Mesenteric fat pad (tissue), 1 donor: ENCODE measurements around the gene ITFG1. TPM values are rescaled to one million over a fixed set of nuclear protein-coding genes. Genes with fewer than 3 reads are reported as not detected.
"Not testable (repeated sequence)": the region's sequence is repeated elsewhere in the genome, so short reads cannot be mapped to it uniquely, and the experiment has no call there.

Experiments used
- DNase-seq: peaks from one replicate; pipeline ENCODE4 v3.0.0-alpha.2; 2020; ENCODE audit warnings: low spot score
- total RNA-seq: library from RNA; stranded (reverse); fragmentation: NEBNext Ultra II Directional; extraction: Animal tissue kit (Norgen Biotek cat#: 25700); gene quantifications from one replicate; pipeline ENCODE4 v1.2.1, GENCODE V29; 2021
- donor health status: DM: yes; HTN: yes; CAD: no.

The ITFG1 gene
- total RNA-seq, 1 donor from 2014 or later = 48.7 TPM

DNA sequence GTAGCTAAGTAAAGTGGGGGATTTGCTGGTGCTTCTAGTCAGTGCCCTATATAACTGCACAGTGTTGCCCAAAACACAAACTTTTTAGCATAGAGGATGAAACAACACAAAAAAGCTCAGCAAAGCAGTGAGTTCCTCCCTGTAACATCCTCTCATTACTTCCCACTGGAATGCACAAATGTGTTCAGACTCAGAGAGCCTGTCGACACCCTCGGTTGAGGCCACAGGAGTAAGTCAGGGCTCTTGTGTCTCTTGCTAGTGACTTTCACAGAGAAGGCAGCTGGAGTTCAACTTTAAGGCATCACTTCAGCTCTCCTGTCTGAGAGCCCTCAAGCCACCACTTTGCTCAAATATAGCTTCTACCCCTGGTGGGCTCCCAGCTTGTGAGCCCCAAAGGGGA lies 209.9 kb downstream of the ITFG1 start:
- DNase-seq = no peak

DNA sequence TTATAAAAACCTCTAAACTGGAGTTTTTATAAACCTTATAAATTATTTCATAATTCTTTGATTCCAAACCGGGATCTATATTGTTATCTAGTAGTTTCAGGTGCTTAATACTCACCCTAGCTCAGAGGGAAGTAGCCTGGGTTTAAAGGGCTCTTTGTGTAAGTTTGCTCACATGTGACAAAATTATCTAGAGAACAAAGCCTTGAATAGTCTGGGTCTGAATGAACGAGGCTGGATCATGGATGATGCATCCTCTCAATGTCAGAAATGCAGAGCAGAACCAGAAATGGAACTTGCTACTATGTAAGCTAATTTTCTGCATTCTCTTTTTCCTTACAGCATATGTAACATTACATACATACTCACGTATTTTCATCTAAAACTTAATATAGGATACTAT lies 213.2 kb downstream of the ITFG1 start:
- no peak for DNase-seq

DNA sequence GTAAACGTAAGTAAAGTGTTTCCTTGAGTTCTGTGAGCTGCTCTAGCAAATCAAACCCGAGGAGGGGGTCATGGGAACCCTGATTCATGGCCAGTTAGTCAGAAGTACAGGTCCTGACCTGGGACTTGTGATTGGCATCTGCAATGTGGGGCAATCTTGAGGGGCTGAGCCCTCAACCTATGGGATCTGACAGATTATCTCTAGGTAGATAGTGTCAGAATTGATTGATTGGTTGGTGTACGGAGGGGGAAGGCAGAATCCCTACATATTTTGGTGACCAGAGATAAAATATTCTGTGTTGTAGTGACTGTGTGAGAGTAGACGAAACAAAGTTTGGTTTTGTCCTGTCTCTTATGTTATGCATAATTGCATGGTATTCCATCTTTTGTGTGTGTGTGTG lies 216.7 kb downstream of the ITFG1 start:
- no peak for DNase-seq

DNA sequence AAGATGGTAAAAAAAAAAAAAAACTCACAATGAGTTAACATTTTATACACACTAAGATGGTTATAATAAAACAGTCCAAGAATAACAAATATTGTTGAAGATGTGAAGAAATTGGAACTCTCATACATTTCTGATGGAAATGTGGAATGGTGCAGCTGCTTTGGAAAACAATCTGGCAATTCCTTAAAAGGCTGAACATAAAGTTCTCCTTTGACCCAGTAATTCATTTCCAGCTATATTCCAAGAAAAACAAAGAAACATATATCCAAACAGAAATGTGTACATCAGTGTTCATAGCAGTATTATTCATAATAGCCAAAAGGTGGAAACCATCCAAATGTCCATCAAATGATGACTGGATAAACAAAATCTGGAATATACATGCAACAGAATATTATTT lies 219.8 kb downstream of the ITFG1 start:
- DNase-seq = no peak

DNA sequence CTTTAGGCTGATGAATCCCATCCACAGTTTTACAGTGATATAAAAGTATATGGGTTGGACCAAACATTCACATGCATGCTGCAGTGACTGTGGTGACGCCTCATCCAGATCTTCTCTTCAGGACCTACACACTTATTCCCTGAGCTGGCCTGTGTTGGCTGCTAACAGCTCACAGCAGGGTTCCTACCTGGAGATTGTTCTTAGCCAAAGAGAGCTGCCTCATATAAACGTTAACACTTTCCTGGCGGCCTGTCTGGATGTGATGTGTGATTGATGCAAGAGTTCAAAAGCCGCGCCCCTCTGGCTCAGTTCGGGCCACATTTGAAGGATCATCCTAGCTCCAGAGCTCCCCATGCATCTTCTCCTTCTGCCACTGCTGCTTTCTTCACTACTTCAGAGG lies 224.1 kb downstream of the ITFG1 start:
- DNase-seq = no peak

DNA sequence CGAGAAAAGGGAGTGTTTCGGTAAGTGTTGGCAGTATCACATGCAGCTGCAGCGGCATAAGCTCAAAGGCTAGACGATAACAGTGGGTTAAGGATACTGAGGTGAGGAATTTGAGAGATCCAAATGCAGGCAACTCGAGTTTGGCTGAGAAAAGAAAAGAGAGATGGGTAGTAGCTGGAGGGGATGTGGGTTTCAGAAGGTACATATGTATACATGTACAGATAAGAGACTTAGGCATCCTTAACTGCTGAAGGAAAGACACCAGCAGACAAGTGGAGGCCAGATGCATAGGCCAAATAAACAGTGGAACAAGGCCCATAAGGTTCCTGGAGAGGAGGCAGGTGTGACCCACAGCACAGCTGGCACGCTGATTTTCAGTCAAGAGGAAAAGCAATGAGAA lies 230.6 kb downstream of the ITFG1 start:
- DNase-seq = no peak

DNA sequence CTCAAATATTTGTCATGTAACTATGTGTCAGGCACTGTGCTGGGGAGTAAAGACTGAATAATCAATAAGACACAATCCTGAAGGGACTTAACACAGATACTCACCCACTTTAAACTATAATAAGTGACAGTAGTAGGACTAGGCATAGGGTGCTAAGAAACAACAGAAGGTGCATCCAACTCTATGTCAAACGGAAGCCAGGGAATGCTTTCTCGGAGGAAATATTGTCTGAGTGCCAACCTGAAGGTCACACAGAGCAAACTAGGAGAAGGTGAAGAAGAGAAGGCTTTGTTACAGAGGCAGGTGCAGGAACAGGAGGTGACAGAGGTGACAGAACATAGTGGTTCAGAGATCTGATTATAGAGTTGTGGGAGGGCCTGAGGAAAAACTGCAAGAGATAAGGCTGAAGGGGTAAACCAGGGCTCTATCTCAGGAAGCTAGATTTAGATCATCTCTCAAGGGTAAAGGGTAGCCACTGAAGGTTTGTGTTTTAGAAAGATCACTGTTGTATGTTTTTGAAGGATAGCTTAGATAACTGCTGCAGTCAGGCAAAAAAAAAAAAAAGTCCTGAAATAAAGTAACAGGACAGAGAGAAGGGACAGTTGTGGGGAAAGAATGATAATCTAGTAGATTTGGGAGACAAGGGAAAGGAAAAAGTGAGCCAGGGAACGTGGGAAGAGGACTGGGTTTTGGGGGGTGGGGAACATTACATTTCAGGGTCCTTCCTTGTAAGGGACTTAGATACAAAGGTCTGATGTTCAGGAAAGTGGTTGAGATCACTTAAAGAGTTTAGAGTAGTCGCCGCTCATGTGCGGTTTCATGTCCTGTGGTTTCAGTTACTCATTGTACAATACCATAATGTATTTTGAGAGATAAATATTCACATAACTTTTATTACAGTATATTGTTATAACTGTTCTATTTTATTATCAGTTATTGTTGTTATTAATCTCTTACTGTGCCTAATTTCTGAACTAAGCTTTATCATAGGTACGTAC lies 231.5 kb downstream of the ITFG1 start:
- no peak for DNase-seq

DNA sequence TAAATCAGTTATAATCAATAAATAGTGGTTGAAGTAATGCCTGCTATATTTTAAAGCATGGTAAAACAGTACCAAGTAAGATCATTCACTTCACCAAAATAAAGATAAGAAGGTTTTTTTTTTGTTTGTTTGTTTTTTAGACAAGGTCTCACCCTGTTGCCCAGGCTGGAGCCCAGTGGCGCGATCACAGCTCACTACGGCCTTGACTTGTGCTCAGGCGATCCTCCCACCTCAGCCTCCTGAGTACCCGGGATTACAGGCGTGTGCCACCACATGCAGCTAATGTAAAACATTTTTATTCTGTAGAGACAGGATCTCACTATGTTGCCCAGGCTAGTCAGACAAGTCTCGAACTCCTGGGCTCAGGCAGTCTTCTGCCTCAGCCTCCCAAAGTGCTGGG lies 232.6 kb downstream of the ITFG1 start:
- no peak for DNase-seq

DNA sequence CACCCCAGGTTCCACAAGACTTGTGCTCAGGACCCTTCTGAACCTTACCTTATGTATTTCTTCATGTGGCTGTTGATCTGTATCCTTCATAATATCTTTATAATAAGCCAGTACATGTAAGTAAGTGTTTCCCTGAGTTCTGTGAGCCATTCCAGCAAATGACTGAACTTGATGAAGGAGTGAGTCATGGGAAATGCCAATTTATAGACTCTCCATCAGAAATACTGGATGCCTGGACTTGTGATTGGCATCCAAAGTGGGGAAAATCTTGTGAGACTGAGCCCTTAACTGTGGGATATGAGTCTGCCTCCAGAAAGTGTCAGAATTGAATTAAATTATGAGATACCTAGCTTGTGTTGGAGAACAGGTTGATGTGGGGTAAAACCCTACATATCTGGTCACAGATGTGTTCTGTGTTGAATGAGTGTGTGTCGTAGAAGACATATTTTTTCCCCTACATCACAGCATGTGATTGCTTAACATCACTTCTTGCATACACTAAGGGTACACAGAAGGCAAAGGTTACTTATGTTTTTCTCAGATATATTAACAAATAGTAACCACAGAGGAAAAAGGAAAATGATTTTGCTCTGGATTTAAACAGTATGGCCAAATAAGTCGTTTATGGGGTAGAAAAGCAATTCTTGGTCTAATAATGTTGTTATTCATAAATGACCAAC lies 247.0 kb downstream of the ITFG1 start:
- no peak for DNase-seq

DNA sequence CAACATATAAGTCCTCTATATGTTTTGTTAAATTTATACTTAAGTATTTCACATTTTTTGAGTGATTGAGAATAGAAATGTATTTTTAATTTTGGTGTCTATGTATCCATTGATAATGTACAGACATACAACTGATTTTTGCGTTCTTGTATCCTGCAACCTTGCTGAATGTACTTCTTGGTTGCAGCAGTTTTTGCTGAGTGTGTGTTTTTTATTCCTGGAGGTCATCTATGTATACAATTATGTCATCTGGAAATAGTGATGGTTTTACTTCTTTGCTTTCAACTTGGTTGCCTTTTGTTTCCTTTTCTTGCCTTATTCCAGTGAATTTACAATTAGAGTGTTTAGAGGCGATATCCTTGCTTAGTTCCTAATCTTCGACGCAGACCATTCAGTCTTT lies 249.6 kb downstream of the ITFG1 start:
- no peak for DNase-seq

DNA sequence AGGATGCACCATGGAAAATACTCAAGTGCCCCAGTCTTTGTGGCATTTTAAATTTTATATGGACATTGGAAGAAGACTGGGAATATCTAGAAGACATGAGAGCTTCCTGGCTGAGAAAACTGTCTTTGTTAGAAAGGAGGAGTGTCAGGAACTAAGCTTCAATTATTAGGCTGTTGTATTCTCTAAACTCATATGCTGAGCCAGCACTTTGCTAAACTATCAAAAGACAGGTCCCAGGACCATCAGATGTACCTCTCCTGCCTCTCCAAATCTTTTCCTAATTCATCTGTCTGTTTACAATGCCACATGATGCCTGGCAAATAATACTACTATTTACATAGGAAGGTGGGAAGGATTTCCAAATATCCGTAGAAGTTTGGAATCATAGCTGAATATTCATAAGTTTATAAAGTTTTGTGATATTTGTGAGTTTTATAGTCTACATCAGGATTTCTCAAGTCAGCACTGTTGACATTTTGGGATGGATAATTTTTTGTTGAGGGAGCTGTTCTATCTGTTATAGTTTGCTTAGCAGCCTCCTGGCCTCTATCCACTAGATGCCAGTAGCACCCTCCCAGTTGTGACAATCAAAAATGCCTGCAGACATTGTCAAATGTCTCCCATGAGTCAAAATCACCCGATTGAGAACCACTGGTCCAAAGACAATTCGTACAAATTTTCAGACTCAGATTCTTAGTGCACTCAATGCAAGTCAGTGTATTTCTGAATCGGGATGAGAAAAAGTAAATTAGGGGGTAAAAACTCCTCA lies 255.9 kb downstream of the ITFG1 start:
- no peak for DNase-seq

DNA sequence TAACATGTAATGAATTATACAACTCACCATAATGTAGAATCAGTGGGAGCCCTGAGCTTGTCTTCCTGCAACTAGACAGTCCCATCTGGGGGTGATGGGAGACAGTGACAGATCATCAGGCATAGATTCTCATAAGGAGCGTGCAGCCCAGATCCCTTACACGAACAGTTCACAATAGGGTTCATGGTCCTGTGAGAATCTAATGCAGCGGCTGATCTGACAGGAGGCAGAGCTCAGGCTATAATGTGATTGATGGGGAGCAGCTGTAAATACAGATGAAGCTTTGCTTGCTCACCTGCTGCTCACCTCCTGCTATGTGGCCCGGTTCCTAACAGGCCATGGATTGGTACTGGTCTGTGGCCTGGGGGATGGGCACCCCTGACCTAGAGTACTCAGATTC lies 257.4 kb downstream of the ITFG1 start:
- DNase-seq = not testable (repeated sequence)

DNA sequence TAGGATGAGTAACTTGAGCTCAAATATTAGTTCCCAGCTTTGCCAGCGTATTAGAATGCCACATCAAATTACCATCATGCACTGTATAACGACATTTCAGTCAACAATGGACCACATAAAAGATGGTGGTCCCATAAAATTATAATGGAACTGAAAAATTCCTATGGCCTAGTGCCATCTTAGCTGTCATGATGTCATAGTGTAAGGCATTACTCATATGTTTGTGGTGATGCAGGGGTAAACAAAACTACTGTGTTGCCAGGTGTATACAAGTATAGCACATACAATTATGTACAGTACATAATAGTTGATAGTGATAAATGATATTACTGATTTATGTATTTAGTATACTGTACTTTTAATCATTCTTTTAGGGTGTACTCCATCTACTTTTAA lies 262.7 kb downstream of the ITFG1 start:
- no peak for DNase-seq

DNA sequence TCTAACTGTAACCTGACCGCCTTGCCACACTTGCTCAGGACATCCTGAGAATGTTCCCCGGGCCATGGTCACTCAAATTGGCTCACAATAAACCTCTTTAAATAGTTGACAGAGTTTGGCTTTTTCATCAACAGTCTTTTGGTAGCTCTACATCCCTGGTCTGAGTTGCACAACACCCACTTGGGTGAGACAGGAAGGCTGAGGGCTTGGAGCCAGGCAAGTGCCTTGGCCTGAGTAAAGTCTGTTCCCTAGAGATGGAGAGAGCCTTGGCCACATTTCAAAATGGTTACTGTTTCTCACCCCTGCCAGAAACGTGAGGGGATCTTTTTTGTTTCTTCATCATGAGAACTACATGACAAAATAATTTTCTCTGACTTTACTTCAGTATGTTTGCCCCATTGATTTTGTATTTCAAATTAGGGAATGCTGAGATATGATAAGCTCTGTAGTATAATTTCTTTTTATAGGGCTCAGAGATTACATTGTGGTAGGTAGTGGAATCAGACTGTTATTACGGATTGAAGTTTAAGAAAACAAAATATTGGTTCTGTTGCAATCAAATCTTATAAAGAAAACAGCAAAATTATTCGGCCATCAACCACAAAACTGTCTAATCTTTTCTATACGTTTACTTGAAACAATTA lies 263.2 kb downstream of the ITFG1 start:
- DNase-seq = no peak

DNA sequence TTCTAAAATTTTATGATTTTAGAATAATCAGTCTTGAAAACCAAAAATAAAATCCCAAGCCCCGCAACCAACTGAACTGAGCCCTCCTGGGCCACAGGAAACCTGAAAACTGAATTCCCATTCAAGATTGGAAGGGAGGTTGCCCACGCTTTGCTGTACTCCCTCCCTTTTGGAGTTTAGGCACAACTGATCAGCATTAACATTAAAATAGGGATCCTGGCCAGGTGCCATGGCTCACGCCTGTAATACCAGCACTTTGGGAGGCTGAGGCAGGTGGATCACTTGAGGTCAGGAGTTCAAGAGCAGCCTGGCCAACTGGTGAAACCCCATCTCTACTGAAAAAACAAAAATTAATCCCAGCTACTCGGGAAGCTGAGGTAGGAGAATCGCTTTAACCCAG lies 264.4 kb downstream of the ITFG1 start:
- DNase-seq = no peak

DNA sequence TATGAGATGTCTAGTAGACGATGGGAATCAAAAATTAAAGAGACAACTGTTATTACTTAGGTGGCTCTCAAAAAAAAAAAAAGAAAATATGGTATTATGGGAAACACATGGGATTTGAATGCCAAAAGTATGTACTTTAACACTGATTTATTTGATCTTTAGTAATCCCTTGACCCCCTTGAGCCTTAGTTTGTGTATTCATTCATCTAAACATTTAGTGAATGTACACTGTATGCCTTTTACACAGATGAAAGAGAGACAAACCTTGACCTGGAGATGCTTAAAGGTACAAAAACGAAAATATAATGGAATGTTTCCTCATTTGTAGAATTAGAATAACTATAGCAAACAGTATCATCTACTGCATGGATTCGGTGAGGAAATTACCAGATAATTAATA lies 278.5 kb downstream of the ITFG1 start:
- no peak for DNase-seq

DNA sequence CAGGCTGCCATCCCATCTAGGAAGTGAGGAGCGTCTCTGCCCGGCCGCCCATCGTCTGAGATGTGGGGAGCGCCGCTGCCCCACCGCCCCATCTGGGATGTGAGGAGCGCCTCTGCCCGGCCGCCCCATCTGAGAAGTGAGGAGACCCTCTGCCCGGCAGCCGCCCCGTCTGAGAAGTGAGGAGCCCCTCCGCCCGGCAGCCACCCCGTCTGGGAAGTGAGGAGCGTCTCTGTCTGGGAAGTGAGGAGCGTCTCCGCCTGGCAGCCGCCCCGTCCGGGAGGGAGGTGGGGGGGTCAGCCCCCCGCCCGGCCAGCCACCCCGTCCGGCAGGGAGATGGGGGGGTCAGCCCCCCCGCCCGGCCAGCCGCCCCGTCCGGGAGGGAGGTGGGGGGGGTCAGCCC lies 279.8 kb downstream of the ITFG1 start:
- DNase-seq = not testable (repeated sequence)

DNA sequence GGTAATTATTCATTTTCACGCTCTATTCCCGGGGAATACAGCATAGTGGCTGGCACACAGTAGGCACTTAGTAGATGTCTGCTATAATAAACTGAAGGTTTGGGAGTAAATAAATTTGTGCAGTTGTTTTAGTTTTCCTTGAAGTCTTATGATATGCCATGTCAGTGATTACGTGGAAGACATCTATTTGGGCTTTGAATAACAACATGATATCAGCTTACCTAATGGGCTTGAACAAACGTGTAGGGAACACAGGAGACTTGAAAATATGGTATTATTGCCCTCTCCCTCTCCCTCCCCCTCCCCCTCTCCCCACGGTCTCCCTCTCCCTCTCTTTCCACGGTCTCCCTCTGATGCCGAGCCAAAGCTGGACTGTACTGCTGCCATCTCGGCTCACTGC lies 280.8 kb downstream of the ITFG1 start:
- DNase-seq = no peak

DNA sequence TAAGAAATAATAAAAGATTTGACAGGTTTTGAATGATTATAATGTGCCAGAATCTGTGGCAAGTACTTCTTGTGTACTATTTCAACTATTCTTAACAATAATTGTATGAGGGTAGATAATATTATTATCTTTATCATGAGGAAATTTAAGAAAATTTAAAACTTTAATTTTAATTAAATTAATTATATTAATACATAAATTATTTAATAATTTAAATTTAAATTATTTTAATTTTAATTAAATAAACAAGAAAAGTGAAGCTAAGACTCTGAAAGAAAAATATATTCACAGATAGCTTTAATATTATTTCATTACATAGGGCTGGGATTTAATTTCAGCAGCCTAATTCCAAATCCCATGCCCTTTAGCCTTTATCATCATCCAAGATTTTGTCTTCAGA lies 285.7 kb downstream of the ITFG1 start:
- no peak for DNase-seq

DNA sequence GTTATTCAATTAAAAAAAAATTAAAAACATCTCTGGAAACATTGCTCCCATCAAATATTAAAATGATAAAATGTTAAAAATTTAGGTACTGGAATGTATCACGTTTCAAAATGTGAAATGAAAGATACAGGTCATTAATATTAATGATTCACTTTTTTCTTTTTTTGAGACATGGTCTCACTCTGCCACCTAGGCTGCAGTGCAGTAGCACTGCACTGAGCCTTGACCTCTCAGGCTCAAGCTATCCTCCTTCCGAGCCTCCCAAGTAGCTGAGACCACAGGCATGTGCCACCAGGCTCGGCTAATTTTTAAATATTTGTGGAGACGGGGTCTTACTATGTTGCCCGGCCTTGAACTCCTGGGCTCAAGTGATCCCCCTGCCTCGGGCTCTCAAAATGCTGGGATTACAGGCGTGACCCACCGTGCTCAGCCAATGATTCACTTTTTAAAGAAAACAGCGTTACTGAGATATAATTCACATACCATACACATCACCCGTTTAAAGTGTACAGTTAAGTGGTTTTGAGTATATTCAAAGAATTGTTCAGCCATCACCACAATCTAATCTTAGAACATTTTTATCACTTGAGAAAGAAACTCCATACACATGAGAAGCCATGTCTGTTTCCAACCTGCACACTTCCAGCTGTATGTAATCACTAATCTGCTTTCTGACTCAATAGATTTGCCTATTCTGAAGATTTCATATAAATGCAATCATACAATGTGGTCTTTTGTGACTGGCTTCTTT lies 298.0 kb downstream of the ITFG1 start:
- no peak for DNase-seq

DNA sequence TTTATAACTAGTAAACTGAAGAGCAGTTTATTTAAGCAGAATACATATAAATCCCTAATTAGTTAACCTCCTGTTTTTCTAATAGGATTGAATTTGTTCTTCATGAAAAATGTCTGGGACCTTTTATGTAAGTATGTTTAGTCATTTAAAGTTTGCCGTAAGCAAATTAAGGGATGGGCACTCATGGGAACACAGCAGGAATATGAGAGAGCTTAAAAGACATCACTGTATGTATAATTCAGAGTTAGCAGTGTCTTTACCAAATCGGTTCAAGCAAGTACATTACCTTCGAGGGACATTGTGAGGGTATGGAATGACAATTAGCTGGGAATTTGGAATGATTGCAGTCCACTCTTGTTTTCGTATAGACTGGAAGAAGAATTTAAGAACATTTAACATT lies 299.4 kb downstream of the ITFG1 start:
- no peak for DNase-seq
